COLO668 (cell line): ENCODE results near the gene MAP2K6.
A peak's percentile ranks its signal among the peaks of the same experiment; 100 is the strongest.

Experiments used
- DNase-seq: peaks from one replicate; lab custom pipeline; 2025; ENCODE audit not compliant: unreplicated experiment; lab: John Stamatoyannopoulos, UW

MAP2K6 gene

GRCh38 chr17:69528035-69528434 lies 113.5 kb downstream of the MAP2K6 start:
- no peak for DNase-seq

GRCh38 chr17:69533481-69534234 lies 119.2 kb downstream of the MAP2K6 start:
- DNase-seq: no peak

GRCh38 chr17:69534235-69534621 lies 119.7 kb downstream of the MAP2K6 start:
- no peak for DNase-seq

- DNase-seq: no peak
Measured at GRCh38 chr17:69535016-69535570, 120.6 kb downstream of the MAP2K6 start.

GRCh38 chr17:69538795-69539194 lies 124.3 kb downstream of the MAP2K6 start:
- DNase-seq: no peak

GRCh38 chr17:69539274-69539673 lies 124.8 kb downstream of the MAP2K6 start:
- no peak for DNase-seq

- DNase-seq: peak; percentile 13
Measured at GRCh38 chr17:69539781-69540319, 125.4 kb downstream of the MAP2K6 start.

- DNase-seq: no peak
Measured at GRCh38 chr17:69540356-69540755, 125.9 kb downstream of the MAP2K6 start.

GRCh38 chr17:69547230-69547629 lies 132.7 kb downstream of the MAP2K6 start:
- DNase-seq: no peak

- no peak for DNase-seq
Measured at GRCh38 chr17:69547947-69548346, 133.4 kb downstream of the MAP2K6 start.

GRCh38 chr17:69551212-69552010 lies 136.9 kb downstream of the MAP2K6 start:
- no peak for DNase-seq

- no peak for DNase-seq
Measured at GRCh38 chr17:69552986-69553667, 138.6 kb downstream of the MAP2K6 start.

- no peak for DNase-seq
Measured at GRCh38 chr17:69555056-69555455, 140.6 kb downstream of the MAP2K6 start.

GRCh38 chr17:69557339-69557738 lies 142.8 kb downstream of the MAP2K6 start:
- DNase-seq: no peak

GRCh38 chr17:69558796-69559195 lies 144.3 kb downstream of the MAP2K6 start:
- DNase-seq: no peak

GRCh38 chr17:69560987-69561441 lies 146.5 kb downstream of the MAP2K6 start:
- DNase-seq: no peak

- DNase-seq: no peak
Measured at GRCh38 chr17:69561462-69561861, 147.0 kb downstream of the MAP2K6 start.

- DNase-seq: no peak
Measured at GRCh38 chr17:69565447-69565846, 150.9 kb downstream of the MAP2K6 start.

GRCh38 chr17:69567130-69567529 lies 152.6 kb downstream of the MAP2K6 start:
- no peak for DNase-seq

- no peak for DNase-seq
Measured at GRCh38 chr17:69572747-69573146, 158.2 kb downstream of the MAP2K6 start.

- DNase-seq: no peak
Measured at GRCh38 chr17:69573396-69573795, 158.9 kb downstream of the MAP2K6 start.
